GM12878 (cell line): ENCODE measurements around the gene CSTPP1. TPM values are rescaled to one million over a fixed set of nuclear protein-coding genes. Genes with fewer than 3 reads are reported as not detected.

Source experiments
- BRCA1 ChIP-seq: IDR thresholded peaks from 2 replicates; pipeline ENCODE4 v1.6.1; 2011; ENCODE audit warnings: low read depth, low read length, improper control_type of control experiment
- CEBPZ ChIP-seq: fragments of 150-350 bp; IDR thresholded peaks from 2 replicates; pipeline ENCODE4 v1.6.1; 2016; ENCODE audit warnings: low read depth, low read length
- CUX1 ChIP-seq: IDR thresholded peaks from 2 replicates; pipeline ENCODE4 v1.6.1; 2012; ENCODE audit warnings: improper control_type of control experiment, low read depth, low read length; ENCODE audit not compliant: insufficient replicate concordance
- EED ChIP-seq: sonication (generic); IDR thresholded peaks from 2 replicates; pipeline ENCODE4 v1.6.1; 2016; ENCODE audit warnings: antibody characterized with exemption, low read depth
- GATAD2B ChIP-seq: fragments of 450-650 bp; conservative IDR thresholded peaks from 2 replicates; pipeline ENCODE4 v1.6.1; 2017; ENCODE audit warnings: low read depth, mild to moderate bottlenecking, moderate library complexity
- HDGF ChIP-seq: fragments of 450-650 bp; IDR thresholded peaks from 2 replicates; pipeline ENCODE4 v1.6.1; 2016; ENCODE audit warnings: antibody characterized with exemption
- IKZF2 ChIP-seq, 2 experiments: fragments of 450-650 bp; IDR thresholded peaks; 2 replicates each; pipeline ENCODE4 v1.6.1; 2017; ENCODE audit warnings: mild to moderate bottlenecking in 2 of 2, moderate library complexity in 2 of 2
- POLR2A ChIP-seq: IDR thresholded peaks from 2 replicates; pipeline ENCODE4 v1.6.1; 2011; ENCODE audit warnings: low read depth, mild to moderate bottlenecking, low read length
- SRF ChIP-seq, 2 experiments: IDR thresholded peaks; 2 replicates each; pipeline ENCODE4 v1.6.1; 2011; ENCODE audit warnings: low read depth in 2 of 2, low read length in 2 of 2, mild to moderate bottlenecking in 1 of 2, moderate library complexity in 1 of 2
- STAT3 ChIP-seq: IDR thresholded peaks from 2 replicates; pipeline ENCODE4 v1.6.1; 2011; ENCODE audit warnings: low read depth, low read length, improper control_type of control experiment
- ZNF274 ChIP-seq: IDR thresholded peaks from one replicate; pipeline ENCODE4 v1.8.0; 2011; ENCODE audit not compliant: insufficient read length, insufficient read depth
- polyA plus RNA-seq, 11 experiments: library from polyadenylated mRNA; depleted of rRNA in 4 of 11; unstranded in 6 of 11; stranded (reverse) in 5 of 11; fragments of >200 nt; fragmentation: Nextera tagmentation in 4 of 11; fragmentation: Illumina TruSeq in 1 of 11; extraction: Ambion mirVana in 4 of 11; extraction: Trizol in 1 of 11; gene quantifications; 1 replicate in 1 of 11; 2 replicates in 10 of 11; pipeline versions ENCODE4 v1.2.1 to v1.2.3, GENCODE V29; 2011 to 2016; ENCODE audit warnings: inconsistent platforms in 2 of 11, missing spikeins in 2 of 11, low read depth in 1 of 11
- total RNA-seq, 4 experiments: library from RNA; depleted of rRNA in 3 of 4; stranded (reverse); fragments of >200 nt in 3 of 4; fragmentation: Illumina TruSeq in 1 of 4; extraction: Trizol in 1 of 4; gene quantifications; 2 replicates each; pipeline versions ENCODE4 v1.2.1 to v1.2.3, GENCODE V29; 2013 to 2021

The CSTPP1 gene
- total and polyA plus RNA-seq, 10 of the 15 experiments (the other 5 are each of a cell fraction or from before 2014, with no cell fraction given), result 7.1 to 23.4 (median 17.5) TPM

- TF ChIP-seq CUX1, result no peak
- no peak for TF ChIP-seq GATAD2B
- TF ChIP-seq BRCA1, result no peak
- no peak for TF ChIP-seq ZNF274
- TF ChIP-seq SRF (IDR thresholded peaks at IDR 0.05; ENCODE audit: low read depth in 2 of 2, low read length in 2 of 2), result peak in 1 of 2 experiments; percentile 60; a peak in 1 of 4 replicates
- no peak for TF ChIP-seq CEBPZ
- TF ChIP-seq IKZF2 (IDR thresholded peaks at IDR 0.05), result peak; percentile 19 to 23; a peak in 1 of 4 replicates
- TF ChIP-seq HDGF, result no peak
- no peak for TF ChIP-seq POLR2A
- TF ChIP-seq STAT3, result no peak
- 0 out of 2 replicates have a peak, but pooled peaks have one; percentile 26 for TF ChIP-seq EED
These were observed 84.4 kb downstream of the CSTPP1 start (continued) for GRCh38 chr11:47020793-47021526.
